ENCODE results near the gene TYRP1.

The TYRP1 gene

GRCh38 chr9:12730927-12731326, 37.7 kb downstream of the TYRP1 start:
- DNase-seq (ENCODE audit: low read depth) = no peak

- no peak for DNase-seq (ENCODE audit: low read depth)
These were observed 39.8 kb downstream of the TYRP1 start for GRCh38 chr9:12732971-12733370.

GRCh38 chr9:12735665-12736064, 42.5 kb downstream of the TYRP1 start:
- no peak for DNase-seq (ENCODE audit: low read depth)

GRCh38 chr9:12737871-12738270, 44.7 kb downstream of the TYRP1 start:
- no peak for DNase-seq (ENCODE audit: low read depth)

GRCh38 chr9:12739014-12739652, 45.9 kb downstream of the TYRP1 start:
- no peak for DNase-seq (ENCODE audit: low read depth)

- DNase-seq (ENCODE audit: low read depth) = no peak
These were observed 47.7 kb downstream of the TYRP1 start for GRCh38 chr9:12740845-12741244.

GRCh38 chr9:12748016-12748415, 54.8 kb downstream of the TYRP1 start:
- peak; percentile 60 for DNase-seq (ENCODE audit: low read depth)

GRCh38 chr9:12748954-12749353, 55.8 kb downstream of the TYRP1 start:
- DNase-seq (ENCODE audit: low read depth) = no peak

GRCh38 chr9:12753931-12754330, 60.7 kb downstream of the TYRP1 start:
- DNase-seq (ENCODE audit: low read depth) = no peak

GRCh38 chr9:12759761-12760160, 66.6 kb downstream of the TYRP1 start:
- no peak for DNase-seq (ENCODE audit: low read depth)

All from HS-5 (cell line).